H1 (cell line): ENCODE measurements around the gene CLCF1. TPM values are rescaled to one million over a fixed set of nuclear protein-coding genes. Genes with fewer than 3 reads are reported as not detected.

Experiments
- CTCF ChIA-PET: fragments of 300-600 bp; sonication (Branson Sonifier 250); formaldehyde crosslinking; loops from one replicate; lab custom pipeline; 2021; ENCODE audit not compliant: partially characterized antibody; lab: Charles Lee
- POLR2A ChIA-PET: fragments of 300-600 bp; sonication (Branson Sonifier 250); formaldehyde crosslinking; loops from one replicate; lab custom pipeline; 2021; ENCODE audit warnings: inconsistent platforms; ENCODE audit not compliant: partially characterized antibody; lab: Charles Lee
- DNase-seq, 2 experiments: peaks; one replicate each; pipeline versions ENCODE4 v3.0.0 to v3.0.0-alpha.2; 2010 to 2022; ENCODE audit warnings: low spot score in 2 of 2, low read depth in 1 of 2, mixed read lengths in 1 of 2
- FAIRE-seq: peaks from 2 replicates; lab custom pipeline; 2011; peaks lifted over from hg19 to GRCh38; lab: Jason Lieb, UNC
- H2AFZ ChIP-seq: 2 replicates; pipeline ENCODE4 v1.8.1; 2012; ENCODE audit warnings: low read length, inconsistent platforms
- H2AK5ac ChIP-seq: 2 replicates; pipeline ENCODE4 v1.6.1; 2013; ENCODE audit warnings: low read depth, low read length
- H2BK120ac ChIP-seq: replicated peaks from 2 replicates; pipeline ENCODE3; 2013; ENCODE audit warnings: low read depth, low read length, inconsistent platforms
- H2BK12ac ChIP-seq: 2 replicates; pipeline ENCODE4 v1.6.1; 2013; ENCODE audit warnings: low read depth, low read length
- H2BK15ac ChIP-seq: 2 replicates; pipeline ENCODE4 v1.6.1; 2013; ENCODE audit warnings: low read length
- H2BK20ac ChIP-seq: 2 replicates; pipeline ENCODE4 v1.6.1; 2013; ENCODE audit warnings: low read length
- H2BK5ac ChIP-seq: 2 replicates; pipeline ENCODE4 v1.6.1; 2013; ENCODE audit warnings: low read depth, low read length
- H3K14ac ChIP-seq: 2 replicates; pipeline ENCODE4 v1.6.1; 2013; ENCODE audit warnings: inconsistent platforms; ENCODE audit not compliant: insufficient read length
- H3K18ac ChIP-seq: 2 replicates; pipeline ENCODE4 v1.6.1; 2013; ENCODE audit warnings: low read length; ENCODE audit errors: extremely low read depth
- H3K23ac ChIP-seq: 2 replicates; pipeline ENCODE4 v1.6.1; 2013; ENCODE audit warnings: inconsistent platforms; ENCODE audit not compliant: insufficient read length
- H3K23me2 ChIP-seq: 2 replicates; pipeline ENCODE4 v1.6.1; 2013; ENCODE audit warnings: low read depth, low read length
- H3K27ac ChIP-seq: 2 replicates; pipeline ENCODE4 v1.6.1; 2011; ENCODE audit warnings: low read depth, low read length, inconsistent platforms
- H3K27me3 ChIP-seq, 4 experiments: replicated peaks in 1 of 4; 1 replicate in 1 of 4; 2 replicates in 3 of 4; pipeline versions ENCODE4 v1.6.1 to v1.8.1; 2011 to 2013; ENCODE audit warnings: low read length in 3 of 4, mild to moderate bottlenecking in 3 of 4, inconsistent platforms in 2 of 4, mixed read lengths in 2 of 4, moderate library complexity in 1 of 4; ENCODE audit not compliant: control insufficient read depth in 3 of 4, insufficient read depth in 3 of 4; ENCODE audit errors: extremely low read depth in 1 of 4
- H3K36me3 ChIP-seq, 4 experiments: 2 replicates each; pipeline versions ENCODE4 v1.6.1 to v1.8.1; 2011 to 2013; ENCODE audit warnings: mild to moderate bottlenecking in 4 of 4, low read length in 3 of 4, moderate library complexity in 2 of 4, control low read depth in 1 of 4, inconsistent platforms in 1 of 4; ENCODE audit not compliant: insufficient read depth in 4 of 4, control insufficient read depth in 2 of 4
- H3K4ac ChIP-seq: replicated peaks from 2 replicates; pipeline ENCODE3; 2013; ENCODE audit warnings: low read length, low read depth, mixed read lengths, inconsistent platforms; ENCODE audit not compliant: insufficient read length
- H3K4me1 ChIP-seq, 4 experiments: replicated peaks in 1 of 4; 1 replicate in 1 of 4; 2 replicates in 3 of 4; pipeline versions ENCODE4 v1.6.1 to v1.8.1; 2011 to 2013; ENCODE audit warnings: low read length in 3 of 4, inconsistent platforms in 2 of 4, mixed read lengths in 1 of 4; ENCODE audit not compliant: insufficient read depth in 4 of 4, control insufficient read depth in 3 of 4
- H3K4me2 ChIP-seq, 2 experiments: 2 replicates each; pipeline versions ENCODE4 v1.6.1 to v1.8.1; 2011 to 2013; ENCODE audit warnings: low read depth in 2 of 2, low read length in 2 of 2, control low read depth in 1 of 2, inconsistent platforms in 1 of 2, mild to moderate bottlenecking in 1 of 2; ENCODE audit not compliant: insufficient read depth in 1 of 2
- H3K4me3 ChIP-seq, 4 experiments: fragments of 200-600, 300-600 bp in 1 of 4; sonication (generic), shearing (Covaris generic), sonication (Bioruptor Twin) in 1 of 4; 2 replicates each; pipeline versions ENCODE4 v1.5.1 to v1.8.1; 2011 to 2016; ENCODE audit warnings: low read length in 4 of 4, low read depth in 3 of 4, control low read depth in 2 of 4, inconsistent platforms in 2 of 4, mild to moderate bottlenecking in 2 of 4, mixed read lengths in 1 of 4, moderate library complexity in 1 of 4; ENCODE audit not compliant: insufficient read depth in 2 of 4; ENCODE audit errors: extremely low read depth in 1 of 4
- H3K56ac ChIP-seq: replicated peaks from 2 replicates; pipeline ENCODE3; 2013; ENCODE audit warnings: low read depth, mild to moderate bottlenecking, mixed read lengths, low read length, inconsistent platforms; ENCODE audit not compliant: insufficient read length
- H3K79me1 ChIP-seq: 2 replicates; pipeline ENCODE4 v1.6.1; 2013; ENCODE audit warnings: low read depth, low read length, control low read depth
- H3K79me2 ChIP-seq, 2 experiments: 2 replicates each; pipeline versions ENCODE4 v1.6.1 to v1.8.1; 2012 to 2013; ENCODE audit warnings: low read length in 2 of 2, mild to moderate bottlenecking in 2 of 2, inconsistent platforms in 1 of 2; ENCODE audit not compliant: insufficient read depth in 2 of 2, control insufficient read depth in 1 of 2
- H3K9ac ChIP-seq, 4 experiments: replicated peaks in 1 of 4; 1 replicate in 1 of 4; 2 replicates in 3 of 4; pipeline versions ENCODE4 v1.6.1 to v1.8.1; 2011 to 2013; ENCODE audit warnings: low read depth in 3 of 4, low read length in 3 of 4, control low read depth in 2 of 4, mild to moderate bottlenecking in 2 of 4, moderate library complexity in 2 of 4, inconsistent platforms in 1 of 4; ENCODE audit errors: extremely low read depth in 1 of 4
- H3K9me3 ChIP-seq, 2 experiments: 2 replicates each; pipeline versions ENCODE4 v1.6.1 to v1.8.1; 2012 to 2013; ENCODE audit warnings: mild to moderate bottlenecking in 2 of 2, moderate library complexity in 2 of 2, control low read depth in 1 of 2, inconsistent platforms in 1 of 2, low read depth in 1 of 2, low read length in 1 of 2, mixed read lengths in 1 of 2; ENCODE audit not compliant: insufficient read depth in 2 of 2
- H4K20me1 ChIP-seq, 2 experiments: replicated peaks in 1 of 2; 2 replicates each; pipeline versions ENCODE3 to v1.8.1; 2011 to 2013; ENCODE audit warnings: inconsistent platforms in 2 of 2, low read length in 2 of 2, mild to moderate bottlenecking in 1 of 2; ENCODE audit not compliant: insufficient read depth in 2 of 2, control insufficient read depth in 1 of 2
- H4K5ac ChIP-seq: 2 replicates; pipeline ENCODE4 v1.6.1; 2013; ENCODE audit warnings: low read length, low read depth, mixed read lengths, inconsistent platforms; ENCODE audit not compliant: insufficient read length
- H4K8ac ChIP-seq: 2 replicates; pipeline ENCODE4 v1.8.0; 2013; ENCODE audit warnings: mild to moderate bottlenecking, moderate library complexity, low read length, inconsistent platforms; ENCODE audit not compliant: insufficient read depth; ENCODE audit errors: extremely low read depth
- H4K91ac ChIP-seq: replicated peaks from 2 replicates; pipeline ENCODE3; 2013; ENCODE audit warnings: low read length, mixed read lengths, inconsistent platforms; ENCODE audit not compliant: insufficient read length
- HDAC6 ChIP-seq: IDR thresholded peaks from one replicate; pipeline ENCODE4 v1.7.1; 2012; ENCODE audit warnings: low read depth, mild to moderate bottlenecking, inconsistent platforms, low read length, moderate library complexity
- SP1 ChIP-seq: IDR thresholded peaks from 2 replicates; pipeline ENCODE4 v1.6.1; 2011; ENCODE audit warnings: low read depth, low read length
- WGBS, 2 experiments: shearing (Covaris generic) in 1 of 2; methylation state at CpG; one replicate each; pipeline versions ENCODE4 v1.1.6 to v1.1.7; 2013 to 2015; ENCODE audit warnings: low lambda C conversion rate in 2 of 2, mixed read lengths in 2 of 2, inconsistent platforms in 1 of 2, low coverage in 1 of 2, missing lambda C conversion rate in 1 of 2; ENCODE audit not compliant: insufficient replicate concordance in 2 of 2, insufficient coverage in 1 of 2, insufficient read length in 1 of 2; ENCODE audit errors: extremely low coverage in 1 of 2, missing lambda C conversion rate in 1 of 2; 5-methylcytosine and 5-hydroxymethylcytosine counted together
- polyA plus RNA-seq, 7 experiments: library from polyadenylated mRNA; depleted of rRNA in 3 of 7; stranded (reverse) in 5 of 7; unstranded in 2 of 7; fragments of >200 nt in 5 of 7; fragments of 200-250 nt in 2 of 7; gene quantifications; 1 replicate in 5 of 7; 2 replicates in 1 of 7; 4 replicates in 1 of 7; pipeline versions ENCODE4 v1.2.1 to v1.2.3, GENCODE V29; 2011 to 2013; ENCODE audit warnings: missing spikeins in 2 of 7, mixed read lengths in 2 of 7
- total RNA-seq: library from RNA; stranded (reverse); fragmentation: NEBNext Ultra II Directional; extraction: Animal tissue kit (Norgen Biotek cat#: 25700); gene quantifications from 2 replicates; pipeline ENCODE4 v1.2.1, GENCODE V29; 2021

CLCF1 gene
- total and polyA plus RNA-seq, 2 of the 8 experiments (the other 6 are each of a cell fraction or from before 2014, with no cell fraction given), result 0.32 to 1.2 TPM

GRCh38 chr11:67345247-67345919 is 28.0 kb downstream of the CLCF1 start:
- FAIRE-seq, result no peak
- Histone ChIP-seq H2BK15ac (no peak overlapping the region), H3K9me3 (no peaks in the 10 kb centered on the region), H4K91ac (no peak overlapping the region), H3K4me2 (no peak overlapping the region), H3K4ac (no peak overlapping the region), H3K4me3 (no peak overlapping the region), H2BK20ac (no peak overlapping the region), H4K20me1 (no peaks in the 10 kb centered on the region), H4K8ac (no peak overlapping the region), H2BK5ac (no peak overlapping the region), H3K23ac (no peak overlapping the region), H3K36me3 (no peaks in the 10 kb centered on the region), H3K79me2 (no peaks in the 10 kb centered on the region), H2BK12ac (no peak overlapping the region), H3K9ac (no peak overlapping the region), H3K4me1 (no peaks in the 10 kb centered on the region), H2AK5ac (no peak overlapping the region), H3K27me3 (no peaks in the 10 kb centered on the region), H3K56ac (no peak overlapping the region), H3K79me1 (no peaks in the 10 kb centered on the region; the same call in 1 of the 2 replicates), H3K14ac (no peak overlapping the region), H3K18ac (no peak overlapping the region), H2AFZ (no peak overlapping the region), H4K5ac (no peak overlapping the region), H3K23me2 (no peaks in the 10 kb centered on the region), H3K27ac (no peak overlapping the region), H2BK120ac (no peak overlapping the region)
- ChIA-PET POLR2A (interaction anchor here (0.6 to 1.7 kb wide), 4 partner anchors 37 to 143 kb away, joined by 3 to 4 read pairs (median 3); no protein-coding TSS in a partner anchor), CTCF (interaction anchor here (0.7 to 4.7 kb wide), 36 partner anchors 9 to 280 kb away, joined by 3 to 55 read pairs (median 6); partner anchors contain the start of genes CLCF1, PPP1CA and RAD9A)
- WGBS, 2 experiments, result 80% methylated on average over 8 of the region's 8 CpGs; no CpG with 5 or more reads in 1 of the 2 experiments
- DNase-seq, result no peak
- TF ChIP-seq HDAC6 (no peak), SP1 (no peak)
